SU-DHL-6 (cell line): ENCODE measurements around the gene TAOK1.

Experiments used
- H2AFZ ChIP-seq: fragments of 200-600 bp; sonication (generic); 2 replicates; pipeline ENCODE4 v1.6.1; 2014; ENCODE audit warnings: low read depth, mild to moderate bottlenecking, moderate library complexity, mixed read lengths, antibody characterized with exemption, low read length; ENCODE audit not compliant: severe bottlenecking
- H3F3A ChIP-seq: fragments of 200-600 bp; shearing (Covaris generic); 2 replicates; pipeline ENCODE4 v1.6.0; 2016; ENCODE audit warnings: antibody characterized with exemption, mild to moderate bottlenecking; ENCODE audit not compliant: insufficient read depth
- H3K27ac ChIP-seq: fragments of 200-600 bp; sonication (generic); 2 replicates; pipeline ENCODE4 v1.5.1; 2016; ENCODE audit warnings: low read depth, mild to moderate bottlenecking, low read length, moderate library complexity, mixed read lengths
- H3K27me3 ChIP-seq: fragments of 200-600 bp; sonication (generic), shearing (Covaris generic); 2 replicates; pipeline ENCODE4 v1.6.0; 2014; ENCODE audit warnings: mild to moderate bottlenecking, low read length
- H3K36me3 ChIP-seq: fragments of 200-600 bp; sonication (generic); 2 replicates; pipeline ENCODE4 v1.6.1; 2014; ENCODE audit warnings: mild to moderate bottlenecking, low read length, mixed read lengths
- H3K4me2 ChIP-seq: fragments of 300-600, 200-600 bp; shearing (Covaris generic), sonication (generic); 2 replicates; pipeline ENCODE4 v1.6.0; 2014; ENCODE audit warnings: low read length, low read depth, mild to moderate bottlenecking; ENCODE audit not compliant: poor library complexity, severe bottlenecking
- H3K4me3 ChIP-seq: fragments of 200-600 bp; sonication (generic); 2 replicates; pipeline ENCODE4 v1.5.1; 2014; ENCODE audit warnings: antibody characterized with exemption, low read length, mild to moderate bottlenecking, mixed read lengths; ENCODE audit not compliant: insufficient read depth, poor library complexity, severe bottlenecking
- H3K79me2 ChIP-seq: fragments of 200-600 bp; sonication (generic); 2 replicates; pipeline ENCODE4 v1.6.1; 2014; ENCODE audit warnings: mild to moderate bottlenecking, low read length, moderate library complexity; ENCODE audit not compliant: insufficient read depth
- H3K9ac ChIP-seq: fragments of 200-600 bp; sonication (generic); 2 replicates; pipeline ENCODE4 v1.7.0; 2014; ENCODE audit warnings: mild to moderate bottlenecking, low read length
- H3K9me2 ChIP-seq: fragments of 200-600 bp; sonication (generic); replicated peaks from 2 replicates; pipeline ENCODE4 v1.6.1; 2014; ENCODE audit warnings: low read length; ENCODE audit not compliant: insufficient read depth
- H3K9me3 ChIP-seq: fragments of 200-600 bp; sonication (generic); 2 replicates; pipeline ENCODE4 v1.6.1; 2014; ENCODE audit warnings: low read length, mixed read lengths; ENCODE audit not compliant: insufficient read depth
- H4K20me1 ChIP-seq: fragments of 200-600 bp; sonication (generic); 2 replicates; pipeline ENCODE4 v1.6.1; 2014; ENCODE audit warnings: low read depth, mild to moderate bottlenecking, antibody characterized with exemption, low read length, moderate library complexity, mixed read lengths
- CTCF ChIP-seq: fragments of 200-600 bp; sonication (generic); IDR thresholded peaks from one replicate; pipeline ENCODE4 v1.5.1; 2017; ENCODE audit warnings: antibody characterized with exemption, mild to moderate bottlenecking, low read length, moderate library complexity; ENCODE audit not compliant: insufficient read depth, poor library complexity, severe bottlenecking
- EZH2phosphoT487 ChIP-seq: fragments of 200-600 bp; sonication (generic), shearing (Covaris generic); conservative IDR thresholded peaks from 2 replicates; pipeline ENCODE4 v1.6.1; 2018; ENCODE audit warnings: mild to moderate bottlenecking, antibody characterized with exemption, low read length, moderate library complexity, mixed read lengths

Gene TAOK1

GRCh38 chr17:29449865-29450671 is 59.9 kb downstream of the TAOK1 start:
- no peak overlapping the region for H3K27ac ChIP-seq
- no peaks in the 10 kb centered on the region for H3K9me3 ChIP-seq
- H3F3A ChIP-seq = peaks cover 24% of the 10 kb centered on the region; the same call in 1 of the 2 replicates
- H3K4me3 ChIP-seq = no peak overlapping the region
- no peak overlapping the region for H3K9ac ChIP-seq
- no peaks in the 10 kb centered on the region for H3K9me2 ChIP-seq
- no peak overlapping the region for H2AFZ ChIP-seq
- H4K20me1 ChIP-seq = peaks cover 17% of the 10 kb centered on the region; the same call in 1 of the 2 replicates
- peaks cover 19% of the 10 kb centered on the region; the same call in 1 of the 2 replicates for H3K36me3 ChIP-seq
- no peaks in the 10 kb centered on the region for H3K27me3 ChIP-seq
- no peak for TF ChIP-seq CTCF
- TF ChIP-seq EZH2phosphoT487 = no peak
- peaks cover 84% of the 10 kb centered on the region for H3K79me2 ChIP-seq
- no peak overlapping the region for H3K4me2 ChIP-seq

- Histone ChIP-seq H3K4me3 (no peak overlapping the region), H3K36me3 (peaks cover 19% of the 10 kb centered on the region; the same call in 1 of the 2 replicates), H3K9me2 (no peaks in the 10 kb centered on the region), H3K79me2 (peaks cover 84% of the 10 kb centered on the region), H3K9me3 (no peaks in the 10 kb centered on the region), H3K27ac (no peak overlapping the region), H3F3A (peaks cover 24% of the 10 kb centered on the region; the same call in 1 of the 2 replicates), H2AFZ (no peak overlapping the region), H3K4me2 (no peak overlapping the region), H3K27me3 (no peaks in the 10 kb centered on the region), H4K20me1 (peaks cover 10% of the 10 kb centered on the region; the same call in 1 of the 2 replicates), H3K9ac (no peak overlapping the region)
- no peak for TF ChIP-seq EZH2phosphoT487
- TF ChIP-seq CTCF = no peak
Measured at GRCh38 chr17:29451121-29451742, 61.1 kb downstream of the TAOK1 start.

- H3K4me3 ChIP-seq = no peak overlapping the region
- H2AFZ ChIP-seq = no peak overlapping the region
- H3K9me3 ChIP-seq = no peaks in the 10 kb centered on the region
- H3K4me2 ChIP-seq = no peak overlapping the region
- no peak overlapping the region for H3K9ac ChIP-seq
- peaks cover 6% of the 10 kb centered on the region for H3F3A ChIP-seq
- H3K27me3 ChIP-seq = no peaks in the 10 kb centered on the region
- H3K36me3 ChIP-seq = peaks cover 6% of the 10 kb centered on the region; the same call in 1 of the 2 replicates
- H3K79me2 ChIP-seq = peaks cover 84% of the 10 kb centered on the region
- TF ChIP-seq CTCF (no peak), EZH2phosphoT487 (no peak)
- no peak overlapping the region for H3K27ac ChIP-seq
- peaks cover 3% of the 10 kb centered on the region; the same call in 1 of the 2 replicates for H4K20me1 ChIP-seq
- no peaks in the 10 kb centered on the region for H3K9me2 ChIP-seq
Measured at GRCh38 chr17:29458066-29458465, 67.9 kb downstream of the TAOK1 start.
